ENCODE measurements around the gene MYL5. TPM values are rescaled to one million over a fixed set of nuclear protein-coding genes. Genes with fewer than 3 reads are reported as not detected.

MYL5 gene
- total RNA-seq, 1 experiment from 2014 or later, result 17.1 TPM

DNA sequence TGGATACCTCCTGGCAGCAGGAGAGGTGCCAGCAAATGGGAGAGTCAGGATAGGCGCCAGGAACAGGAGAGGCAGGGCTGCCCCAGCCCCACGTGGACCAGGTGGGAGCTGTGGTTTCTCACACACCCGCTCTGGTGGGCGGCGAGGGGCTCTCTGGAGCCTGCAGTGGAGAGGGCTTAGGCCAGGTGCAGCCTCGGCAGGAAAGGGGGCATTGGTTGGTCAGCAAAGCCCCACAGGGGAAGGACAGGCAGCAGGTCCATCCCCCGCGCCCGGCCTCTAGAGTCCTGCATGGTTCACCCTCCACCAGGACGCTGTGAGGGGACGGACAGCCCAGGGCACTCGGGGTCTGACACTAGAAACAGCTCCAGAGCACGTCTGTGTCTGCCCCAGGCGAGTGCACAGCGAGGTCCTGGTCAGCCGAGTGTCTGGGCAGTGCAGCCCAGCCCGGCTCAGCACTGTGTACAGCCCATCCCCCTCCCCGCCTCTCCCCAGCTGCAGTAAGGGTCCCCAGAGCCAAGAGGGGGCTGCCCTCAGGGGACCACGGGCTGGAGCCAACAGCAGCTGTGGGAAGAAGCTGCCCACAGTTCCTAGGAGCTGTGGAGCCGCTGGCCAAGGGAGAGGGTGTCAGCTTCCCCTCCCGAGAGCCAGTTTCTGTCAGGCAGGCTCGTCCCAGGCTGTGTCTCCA is 8.4 kb upstream of the MYL5 start:
- TF ChIP-seq, protein P1, sequence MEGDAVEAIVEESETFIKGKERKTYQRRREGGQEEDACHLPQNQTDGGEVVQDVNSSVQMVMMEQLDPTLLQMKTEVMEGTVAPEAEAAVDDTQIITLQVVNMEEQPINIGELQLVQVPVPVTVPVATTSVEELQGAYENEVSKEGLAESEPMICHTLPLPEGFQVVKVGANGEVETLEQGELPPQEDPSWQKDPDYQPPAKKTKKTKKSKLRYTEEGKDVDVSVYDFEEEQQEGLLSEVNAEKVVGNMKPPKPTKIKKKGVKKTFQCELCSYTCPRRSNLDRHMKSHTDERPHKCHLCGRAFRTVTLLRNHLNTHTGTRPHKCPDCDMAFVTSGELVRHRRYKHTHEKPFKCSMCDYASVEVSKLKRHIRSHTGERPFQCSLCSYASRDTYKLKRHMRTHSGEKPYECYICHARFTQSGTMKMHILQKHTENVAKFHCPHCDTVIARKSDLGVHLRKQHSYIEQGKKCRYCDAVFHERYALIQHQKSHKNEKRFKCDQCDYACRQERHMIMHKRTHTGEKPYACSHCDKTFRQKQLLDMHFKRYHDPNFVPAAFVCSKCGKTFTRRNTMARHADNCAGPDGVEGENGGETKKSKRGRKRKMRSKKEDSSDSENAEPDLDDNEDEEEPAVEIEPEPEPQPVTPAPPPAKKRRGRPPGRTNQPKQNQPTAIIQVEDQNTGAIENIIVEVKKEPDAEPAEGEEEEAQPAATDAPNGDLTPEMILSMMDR (IDR thresholded peaks at IDR 0.05; ENCODE audit: insufficient read depth in 1 of 2, low read depth in 1 of 2, low read length in 1 of 2, severe bottlenecking in 1 of 2, unreplicated experiment in 1 of 2), result no peak
- Mint-ChIP-seq H3K9me3 (ENCODE audit: unreplicated experiment) (peaks cover 5% of the 10 kb centered on the region), H3K27ac (ENCODE audit: unreplicated experiment) (no peak overlapping the region), H3K36me3 (ENCODE audit: insufficient read depth, unreplicated experiment) (peaks cover 3% of the 10 kb centered on the region), H3K4me3 (ENCODE audit: unreplicated experiment) (no peak overlapping the region), H3K4me1 (ENCODE audit: low read depth, unreplicated experiment) (no peaks in the 10 kb centered on the region), H3K27me3 (ENCODE audit: insufficient read depth, unreplicated experiment) (no peaks in the 10 kb centered on the region)
- Histone ChIP-seq H3K27me3 (replicated peaks; ENCODE audit: control insufficient read depth, insufficient read depth, low read length) (no peaks in the 10 kb centered on the region), H3K9me3 (no peaks in the 10 kb centered on the region), H3K4me3 (ENCODE audit: low read depth, low read length) (no peak overlapping the region), H3K4me1 (no peaks in the 10 kb centered on the region), H3K36me3 (ENCODE audit: control insufficient read depth, insufficient read depth, low read length) (no peaks in the 10 kb centered on the region)
- DNase-seq, result no peak
- intact Hi-C loops (cut with micrococcal nuclease; ENCODE audit: unreplicated experiment), result no loop called here
- ChIA-PET POLR2A (interaction anchor here (0.6 kb wide), 1 partner anchor 304 kb away, joined by 11 read pairs; no protein-coding TSS in a partner anchor), CTCF (no interaction called here)
- BruUV-seq (replicated peaks), result no TSS peak

DNA sequence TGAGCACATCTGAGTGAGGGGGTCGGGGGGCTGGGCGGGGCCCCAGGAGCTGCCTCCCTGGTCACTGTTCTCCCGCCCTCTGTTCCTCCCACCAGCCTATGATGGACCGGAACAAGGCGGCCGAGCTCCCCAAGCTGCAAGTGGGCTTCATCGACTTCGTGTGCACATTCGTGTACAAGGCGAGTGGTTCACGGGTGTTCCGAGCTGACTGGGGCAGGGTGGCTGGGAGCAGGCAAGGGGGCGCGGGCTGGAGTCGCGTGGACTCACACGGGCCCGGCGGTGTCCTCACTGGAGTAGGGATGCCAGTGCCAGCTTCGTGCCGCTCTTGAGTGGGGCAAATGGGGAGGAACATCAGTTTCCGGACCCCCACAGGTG is 7.9 kb upstream of the MYL5 start:
- POLR2A ChIA-PET, result interaction anchor here (0.6 kb wide), 1 partner anchor 304 kb away, joined by 11 read pairs; no protein-coding TSS in a partner anchor

DNA sequence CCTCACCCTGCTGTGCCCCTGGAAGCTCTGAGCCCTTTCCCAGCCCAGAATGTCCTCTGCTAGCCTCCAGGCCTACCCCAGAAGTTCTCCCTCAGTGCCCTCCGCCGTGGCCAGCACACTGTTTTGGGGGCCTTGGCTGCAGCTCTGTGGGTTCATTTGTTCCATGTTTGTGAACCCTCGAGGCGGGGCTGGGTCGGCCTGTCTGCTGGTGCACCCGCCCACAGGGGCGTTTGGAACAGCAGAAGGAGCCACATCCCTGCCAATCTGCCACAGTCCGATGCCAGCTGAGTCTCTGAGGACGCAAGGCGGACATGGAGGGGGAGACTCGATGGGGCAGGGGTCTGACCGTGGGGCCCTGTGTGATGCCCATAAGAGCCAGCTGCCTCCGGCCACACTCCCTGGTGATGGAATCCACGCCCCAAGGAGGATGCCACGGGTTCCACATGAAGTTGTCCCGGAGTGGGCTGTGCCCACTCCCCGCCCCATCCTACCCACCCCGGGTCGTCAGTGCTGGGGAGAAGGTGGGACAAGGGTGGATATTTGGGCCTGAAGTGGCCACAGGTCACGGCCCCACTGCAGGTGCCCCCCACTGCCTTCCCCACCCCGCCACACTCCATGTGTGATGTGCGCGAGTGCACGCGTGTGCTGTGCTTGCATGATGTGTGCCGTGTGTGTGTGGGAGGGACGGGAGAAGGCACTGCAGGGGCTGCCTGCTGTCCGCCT is 7.4 kb upstream of the MYL5 start:
- intact Hi-C loops (cut with micrococcal nuclease; ENCODE audit: unreplicated experiment), result no loop called here
- Mint-ChIP-seq H3K9me3 (ENCODE audit: unreplicated experiment) (no peaks in the 10 kb centered on the region), H3K4me1 (ENCODE audit: low read depth, unreplicated experiment) (no peaks in the 10 kb centered on the region), H3K4me3 (ENCODE audit: unreplicated experiment) (no peak overlapping the region), H3K27ac (ENCODE audit: unreplicated experiment) (no peak overlapping the region), H3K27me3 (ENCODE audit: insufficient read depth, unreplicated experiment) (no peaks in the 10 kb centered on the region), H3K36me3 (ENCODE audit: insufficient read depth, unreplicated experiment) (peaks cover 14% of the 10 kb centered on the region)
- no peaks in the 10 kb centered on the region for H3K9me3 ChIP-seq
- no peaks in the 10 kb centered on the region for H3K4me1 ChIP-seq
- ChIA-PET POLR2A (no interaction called here), CTCF (no interaction called here)
- no peak for DNase-seq
- no TSS peak for BruUV-seq (replicated peaks)
- no peaks in the 10 kb centered on the region for H3K36me3 ChIP-seq (ENCODE audit: control insufficient read depth, insufficient read depth, low read length)
- H3K27me3 ChIP-seq (replicated peaks; ENCODE audit: control insufficient read depth, insufficient read depth, low read length), result no peaks in the 10 kb centered on the region
- TF ChIP-seq, protein P1 (IDR thresholded peaks at IDR 0.05; ENCODE audit: insufficient read depth in 1 of 2, low read depth in 1 of 2, low read length in 1 of 2, severe bottlenecking in 1 of 2, unreplicated experiment in 1 of 2), result no peak
- no peak overlapping the region for H3K4me3 ChIP-seq (ENCODE audit: low read depth, low read length)

More for the DNA sequence above, 7.9 kb upstream of the MYL5 start:
- no peaks in the 10 kb centered on the region for H3K27me3 Mint-ChIP-seq (ENCODE audit: insufficient read depth, unreplicated experiment)
- Histone ChIP-seq H3K9me3 (no peaks in the 10 kb centered on the region), H3K4me1 (no peaks in the 10 kb centered on the region), H3K27me3 (replicated peaks; ENCODE audit: control insufficient read depth, insufficient read depth, low read length) (no peaks in the 10 kb centered on the region), H3K36me3 (ENCODE audit: control insufficient read depth, insufficient read depth, low read length) (no peaks in the 10 kb centered on the region), H3K4me3 (ENCODE audit: low read depth, low read length) (no peak overlapping the region)
- CTCF ChIA-PET, result no interaction called here
- TF ChIP-seq, protein P1 (IDR thresholded peaks at IDR 0.05; ENCODE audit: insufficient read depth in 1 of 2, low read depth in 1 of 2, low read length in 1 of 2, severe bottlenecking in 1 of 2, unreplicated experiment in 1 of 2), result no peak
- no peak overlapping the region for H3K27ac Mint-ChIP-seq (ENCODE audit: unreplicated experiment)
- no peaks in the 10 kb centered on the region for H3K4me1 Mint-ChIP-seq (ENCODE audit: low read depth, unreplicated experiment)
- intact Hi-C loops (cut with micrococcal nuclease; ENCODE audit: unreplicated experiment), result no loop called here
- H3K36me3 Mint-ChIP-seq (ENCODE audit: insufficient read depth, unreplicated experiment), result peaks cover 8% of the 10 kb centered on the region
- no peak overlapping the region for H3K4me3 Mint-ChIP-seq (ENCODE audit: unreplicated experiment)
- no peaks in the 10 kb centered on the region for H3K9me3 Mint-ChIP-seq (ENCODE audit: unreplicated experiment)
- no TSS peak for BruUV-seq (replicated peaks)
- DNase-seq, result no peak

Measured in Caco-2 (cell line).